Mucosa of gallbladder (tissue), 1 donor: ENCODE data around the gene TXN2. TPM values are rescaled to one million over a fixed set of nuclear protein-coding genes. Genes with fewer than 3 reads are reported as not detected.
A peak's percentile ranks its signal among the peaks of the same experiment; 100 is the strongest.
"Not testable (repeated sequence)": the region's sequence is repeated elsewhere in the genome, so short reads cannot be mapped to it uniquely, and the experiment has no call there.

Experiments used
- DNase-seq: peaks from one replicate; pipeline ENCODE4 v3.0.0-alpha.2; 2020; ENCODE audit warnings: low spot score
- total RNA-seq: library from RNA; stranded (reverse); gene quantifications from one replicate; pipeline ENCODE4 v1.2.1, GENCODE V29; 2021
- donor health status: DM: no; HTN: no; CAD: no.

TXN2 gene
- total RNA-seq, 1 donor from 2014 or later = 81.6 TPM

GRCh38 chr22:36455571-36456463 is 25.6 kb downstream of the TXN2 start:
- DNase-seq = no peak

- peak; percentile 95 for DNase-seq
Observed at GRCh38 chr22:36454916-36455570, 26.4 kb downstream of the TXN2 start.

GRCh38 chr22:36453855-36454378 is 27.5 kb downstream of the TXN2 start:
- DNase-seq = no peak

GRCh38 chr22:36452978-36453607 is 28.3 kb downstream of the TXN2 start:
- not testable (repeated sequence) for DNase-seq

- no peak for DNase-seq
Observed at GRCh38 chr22:36452250-36452977, 29.0 kb downstream of the TXN2 start.

- not testable (repeated sequence) for DNase-seq
Observed at GRCh38 chr22:36450923-36451322, 30.5 kb downstream of the TXN2 start.

- DNase-seq = no peak
Observed at GRCh38 chr22:36449596-36450175, 31.8 kb downstream of the TXN2 start.

GRCh38 chr22:36447632-36448031 is 33.8 kb downstream of the TXN2 start:
- DNase-seq = no peak

- peak; percentile 57 for DNase-seq
Observed at GRCh38 chr22:36445158-36445668, 36.2 kb downstream of the TXN2 start.

- no peak for DNase-seq
Observed at GRCh38 chr22:36443198-36443770, 38.2 kb downstream of the TXN2 start.

- no peak for DNase-seq
Observed at GRCh38 chr22:36442506-36443197, 38.8 kb downstream of the TXN2 start.

GRCh38 chr22:36440429-36441002 is 40.9 kb downstream of the TXN2 start:
- no peak for DNase-seq

- peak; percentile 50 for DNase-seq
Observed at GRCh38 chr22:36439481-36440271, 41.8 kb downstream of the TXN2 start.

- peak; percentile 84 for DNase-seq
Observed at GRCh38 chr22:36435516-36436415, 45.7 kb downstream of the TXN2 start.

- DNase-seq = no peak
Observed at GRCh38 chr22:36433318-36434231, 47.9 kb downstream of the TXN2 start.

- no peak for DNase-seq
Observed at GRCh38 chr22:36432592-36433317, 48.7 kb downstream of the TXN2 start.
